LNCaP clone FGC (cell line): Measurements from ENCODE around the gene FOXC2.

ENCODE experiments used
- DNase-seq: peaks from one replicate; pipeline ENCODE4 v3.0.0-alpha.2; 2011; ENCODE audit warnings: low read depth
- H3K4me3 ChIP-seq: 2 replicates; pipeline ENCODE4 v1.5.1; 2011; ENCODE audit warnings: mild to moderate bottlenecking, low read depth, low read length, control low read depth
- CTCF ChIP-seq: IDR thresholded peaks from 2 replicates; pipeline ENCODE4 v1.5.1; 2012; ENCODE audit warnings: mild to moderate bottlenecking; ENCODE audit not compliant: control insufficient read depth, insufficient read depth; ENCODE audit errors: extremely low read depth

FOXC2 gene

DNA sequence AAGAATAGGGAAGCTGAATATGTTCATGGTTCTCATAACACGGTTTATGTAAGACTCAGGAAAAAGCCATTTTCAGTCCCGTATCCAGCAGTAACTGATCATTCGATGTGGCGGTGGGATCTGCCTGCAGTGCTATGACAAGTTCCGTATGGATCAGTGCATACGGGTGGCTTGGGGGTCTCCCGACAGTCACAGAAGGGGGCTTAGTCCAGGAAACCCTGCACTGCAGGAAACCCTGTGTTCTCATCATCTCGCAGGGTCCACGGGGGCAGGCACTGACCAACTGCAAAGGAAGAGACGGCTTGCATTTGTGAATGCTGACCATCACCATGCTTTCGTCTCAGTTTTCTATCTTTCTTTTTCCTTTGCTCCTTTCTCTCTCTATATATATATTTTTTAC, 19.3 kb upstream of the FOXC2 start:
- no peak for DNase-seq
- TF ChIP-seq CTCF, result no peak
- H3K4me3 ChIP-seq, result no peak overlapping the region

- H3K4me3 ChIP-seq, result no peak overlapping the region
- no peak for DNase-seq
- no peak for TF ChIP-seq CTCF
Measured at GRCh38 chr16:86549076-86549892, 17.3 kb upstream of the FOXC2 start.

- H3K4me3 ChIP-seq, result no peak overlapping the region
- TF ChIP-seq CTCF, result no peak
- DNase-seq, result no peak
Measured at GRCh38 chr16:86549893-86550190, 16.8 kb upstream of the FOXC2 start.

DNA sequence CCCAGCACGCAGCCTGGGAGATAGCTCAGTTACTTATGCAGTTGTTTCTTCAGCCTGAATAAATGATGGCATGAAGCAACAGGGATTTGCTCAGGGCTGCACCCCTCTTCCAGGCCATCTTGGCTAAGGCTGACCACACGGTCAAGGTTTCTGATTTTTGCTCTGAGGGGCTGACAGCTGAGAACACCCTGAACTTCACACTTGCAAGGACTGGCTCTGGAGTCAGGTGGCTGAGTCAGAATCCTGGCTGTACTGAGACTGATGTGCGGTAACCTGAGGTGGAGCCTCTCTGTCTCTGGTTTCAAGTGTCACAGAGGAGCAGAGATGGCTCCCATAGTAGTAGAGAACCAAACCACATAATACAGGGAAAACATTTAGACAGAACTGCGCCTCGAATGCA, 16.3 kb upstream of the FOXC2 start:
- TF ChIP-seq CTCF, result no peak
- H3K4me3 ChIP-seq, result no peak overlapping the region
- no peak for DNase-seq

GRCh38 chr16:86553356-86553755, 13.3 kb upstream of the FOXC2 start:
- H3K4me3 ChIP-seq, result no peak overlapping the region
- TF ChIP-seq CTCF, result no peak
- no peak for DNase-seq

- H3K4me3 ChIP-seq, result peak overlapping the region; percentile 95
- TF ChIP-seq CTCF, result no peak
- no peak for DNase-seq
Measured at GRCh38 chr16:86554599-86554916, 12.1 kb upstream of the FOXC2 start.
